K562 (cell line): ENCODE results near the gene USP28.

Experiments used
- CREB1 ChIP-seq, 2 experiments: sonication (generic) in 1 of 2; formaldehyde crosslinking in 1 of 2; IDR thresholded peaks; 2 replicates each; pipeline versions ENCODE4 v1.6.1 to v1.8.0; 2012 to 2022; ENCODE audit warnings: inconsistent platforms in 1 of 2, mild to moderate bottlenecking in 1 of 2, missing genetic modification reagents in 1 of 2, moderate library complexity in 1 of 2
- MCM2 ChIP-seq: fragments of 450-650 bp; IDR thresholded peaks from 2 replicates; pipeline ENCODE4 v1.6.1; 2017; ENCODE audit warnings: low read depth, mild to moderate bottlenecking
- TARDBP ChIP-seq: fragments of 450-650 bp; IDR thresholded peaks from 2 replicates; pipeline ENCODE4 v1.6.1; 2016
- TEAD4 ChIP-seq, 2 experiments: sonication (generic) in 1 of 2; formaldehyde crosslinking in 1 of 2; IDR thresholded peaks; 2 replicates each; pipeline versions ENCODE4 v1.6.1 to v1.8.0; 2012 to 2022; ENCODE audit warnings: borderline replicate concordance in 1 of 2, inconsistent platforms in 1 of 2, low read length in 1 of 2, mild to moderate bottlenecking in 1 of 2, missing genetic modification reagents in 1 of 2
- TF ChIP-seq, protein P1 (sequence below): fragments of 250-450 bp; sonication (Bioruptor Pico); IDR thresholded peaks from 2 replicates; pipeline ENCODE4 v1.8.0; 2022; ENCODE audit warnings: inconsistent platforms, mild to moderate bottlenecking, moderate library complexity, borderline replicate concordance

DNA sequence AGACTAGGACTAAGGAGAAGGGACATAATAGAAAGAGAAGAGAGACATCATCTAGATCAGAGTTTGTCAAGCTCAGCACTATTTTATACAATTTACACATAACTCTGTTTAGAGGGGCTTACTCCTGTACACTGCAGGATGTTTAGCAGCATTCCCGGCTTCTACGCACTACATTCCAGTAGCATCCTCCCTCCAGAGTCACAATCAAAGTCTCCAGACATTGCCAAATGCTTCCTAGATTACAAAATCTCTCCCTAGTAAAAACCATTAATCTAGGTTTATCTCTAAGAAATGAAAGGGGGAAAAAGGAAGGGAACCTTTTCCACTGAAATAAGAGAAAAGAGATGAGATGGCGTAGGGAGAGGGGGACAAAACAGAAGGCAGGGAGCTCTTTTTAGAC is 4.0 kb downstream of the USP28 start:
- TF ChIP-seq, protein P1, sequence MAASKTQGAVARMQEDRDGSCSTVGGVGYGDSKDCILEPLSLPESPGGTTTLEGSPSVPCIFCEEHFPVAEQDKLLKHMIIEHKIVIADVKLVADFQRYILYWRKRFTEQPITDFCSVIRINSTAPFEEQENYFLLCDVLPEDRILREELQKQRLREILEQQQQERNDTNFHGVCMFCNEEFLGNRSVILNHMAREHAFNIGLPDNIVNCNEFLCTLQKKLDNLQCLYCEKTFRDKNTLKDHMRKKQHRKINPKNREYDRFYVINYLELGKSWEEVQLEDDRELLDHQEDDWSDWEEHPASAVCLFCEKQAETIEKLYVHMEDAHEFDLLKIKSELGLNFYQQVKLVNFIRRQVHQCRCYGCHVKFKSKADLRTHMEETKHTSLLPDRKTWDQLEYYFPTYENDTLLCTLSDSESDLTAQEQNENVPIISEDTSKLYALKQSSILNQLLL (CRISPR knock-in tag): no peak
- TF ChIP-seq TARDBP (no peak), TEAD4 (IDR thresholded peaks at IDR 0.05; ENCODE audit: low read length) (no peak), TEAD4 (CRISPR knock-in tag; IDR thresholded peaks at IDR 0.05; ENCODE audit: borderline replicate concordance) (no peak), MCM2 (no peak), CREB1 (IDR thresholded peaks at IDR 0.05) (no peak), CREB1 (CRISPR knock-in tag; IDR thresholded peaks at IDR 0.05) (no peak)
